H9 (cell line): ENCODE data around the gene MYLK. TPM values are rescaled to one million over a fixed set of nuclear protein-coding genes. Genes with fewer than 3 reads are reported as not detected.

Source experiments
- DNase-seq: peaks from one replicate; pipeline ENCODE4 v3.0.0-alpha.2; 2017
- H2AFZ ChIP-seq: one replicate; pipeline ENCODE4 v1.6.1; 2013; ENCODE audit warnings: mild to moderate bottlenecking, low read length, control low read depth, moderate library complexity
- H2AK5ac ChIP-seq: 2 replicates; pipeline ENCODE4 v1.6.1; 2013; ENCODE audit warnings: low read length, control low read depth, mixed read lengths; ENCODE audit not compliant: insufficient read length
- H2BK120ac ChIP-seq: one replicate; pipeline ENCODE4 v1.6.1; 2013; ENCODE audit warnings: low read depth, mild to moderate bottlenecking, low read length, control low read depth, inconsistent platforms; ENCODE audit not compliant: poor library complexity, severe bottlenecking
- H2BK12ac ChIP-seq: 2 replicates; pipeline ENCODE4 v1.6.1; 2013; ENCODE audit warnings: low read length, control low read depth, mixed read lengths, low read depth; ENCODE audit not compliant: insufficient read length
- H2BK15ac ChIP-seq: 2 replicates; pipeline ENCODE4 v1.6.1; 2013; ENCODE audit warnings: low read depth, low read length, control low read depth
- H2BK20ac ChIP-seq: one replicate; pipeline ENCODE4 v1.6.1; 2013; ENCODE audit warnings: low read depth, mild to moderate bottlenecking, low read length, control low read depth, inconsistent platforms; ENCODE audit not compliant: poor library complexity, severe bottlenecking
- H2BK5ac ChIP-seq: 2 replicates; pipeline ENCODE4 v1.6.1; 2013; ENCODE audit warnings: low read length, control low read depth, mixed read lengths; ENCODE audit not compliant: insufficient read length
- H3K14ac ChIP-seq: 2 replicates; pipeline ENCODE4 v1.6.1; 2013; ENCODE audit warnings: low read length, control low read depth; ENCODE audit not compliant: insufficient read depth
- H3K18ac ChIP-seq: 2 replicates; pipeline ENCODE4 v1.6.1; 2013; ENCODE audit warnings: low read depth, mild to moderate bottlenecking, mixed read lengths, low read length, control low read depth; ENCODE audit not compliant: insufficient read length
- H3K23ac ChIP-seq: 2 replicates; pipeline ENCODE4 v1.6.1; 2013; ENCODE audit warnings: low read length, control low read depth, mixed read lengths, low read depth; ENCODE audit not compliant: insufficient read length
- H3K23me2 ChIP-seq: 2 replicates; pipeline ENCODE4 v1.6.1; 2013; ENCODE audit warnings: low read depth, mild to moderate bottlenecking, mixed read lengths, low read length, control low read depth; ENCODE audit not compliant: insufficient read length, poor library complexity, severe bottlenecking
- H3K27ac ChIP-seq: 2 replicates; pipeline ENCODE4 v1.5.1; 2013; ENCODE audit warnings: low read length, control low read depth, mixed read lengths, low read depth; ENCODE audit not compliant: insufficient read length
- H3K27me3 ChIP-seq: 2 replicates; pipeline ENCODE4 v1.6.1; 2013; ENCODE audit warnings: low read length, control low read depth, inconsistent platforms; ENCODE audit not compliant: insufficient read depth
- H3K4ac ChIP-seq: 2 replicates; pipeline ENCODE4 v1.6.1; 2013; ENCODE audit warnings: low read depth, mild to moderate bottlenecking, control low read depth, inconsistent platforms, low read length, moderate library complexity
- H3K4me1 ChIP-seq: 2 replicates; pipeline ENCODE4 v1.6.1; 2013; ENCODE audit warnings: low read length, control low read depth, inconsistent platforms; ENCODE audit not compliant: insufficient read depth
- H3K4me2 ChIP-seq: 2 replicates; pipeline ENCODE4 v1.6.1; 2013; ENCODE audit warnings: low read length, control low read depth, mixed read lengths; ENCODE audit not compliant: insufficient read length, insufficient read depth
- H3K56ac ChIP-seq: 2 replicates; pipeline ENCODE4 v1.6.1; 2013; ENCODE audit warnings: low read depth, mild to moderate bottlenecking, mixed read lengths, low read length, control low read depth; ENCODE audit not compliant: insufficient read length
- H3K79me1 ChIP-seq: 2 replicates; pipeline ENCODE4 v1.6.1; 2013; ENCODE audit warnings: low read depth, mild to moderate bottlenecking, moderate library complexity, low read length, control low read depth, inconsistent platforms; ENCODE audit not compliant: insufficient read depth, poor library complexity, severe bottlenecking
- H3K79me2 ChIP-seq: 2 replicates; pipeline ENCODE4 v1.6.1; 2013; ENCODE audit warnings: low read length, control low read depth, inconsistent platforms; ENCODE audit not compliant: insufficient read depth
- H3K9ac ChIP-seq: 2 replicates; pipeline ENCODE4 v1.6.1; 2013; ENCODE audit warnings: low read length, control low read depth, mixed read lengths; ENCODE audit not compliant: insufficient read length; ENCODE audit errors: extremely low read depth
- H3K9me3 ChIP-seq: one replicate; pipeline ENCODE4 v1.6.1; 2013; ENCODE audit warnings: low read depth, low read length, inconsistent platforms; ENCODE audit not compliant: control insufficient read depth
- H3T11ph ChIP-seq: one replicate; pipeline ENCODE4 v1.6.1; 2013; ENCODE audit warnings: mild to moderate bottlenecking, low read length, control low read depth, inconsistent platforms
- H4K20me1 ChIP-seq: one replicate; pipeline ENCODE4 v1.6.1; 2013; ENCODE audit not compliant: control insufficient read depth, insufficient read length, insufficient read depth
- H4K5ac ChIP-seq: 2 replicates; pipeline ENCODE4 v1.6.1; 2013; ENCODE audit warnings: low read depth, mild to moderate bottlenecking, mixed read lengths, low read length, control low read depth; ENCODE audit not compliant: insufficient read length
- H4K8ac ChIP-seq: replicated peaks from 2 replicates; pipeline ENCODE4 v1.6.1; 2013; ENCODE audit warnings: low read length, control low read depth, mixed read lengths, low read depth; ENCODE audit not compliant: insufficient read length
- H4K91ac ChIP-seq: 2 replicates; pipeline ENCODE4 v1.6.1; 2013; ENCODE audit warnings: low read depth, mild to moderate bottlenecking, moderate library complexity, mixed read lengths, low read length, control low read depth; ENCODE audit not compliant: insufficient read length
- H3K27ac Mint-ChIP-seq, 3 experiments: 2 replicates in 2 of 3; 3 replicates in 1 of 3; pipeline ENCODE4 v1.8.0; 2020 to 2021; ENCODE audit warnings: mixed read lengths in 3 of 3, mild to moderate bottlenecking in 1 of 3, moderate library complexity in 1 of 3
- H3K27me3 Mint-ChIP-seq: 2 replicates; pipeline ENCODE4 v1.8.0; 2021; ENCODE audit warnings: low read depth, mild to moderate bottlenecking, moderate library complexity, mixed read lengths
- H3K36me3 Mint-ChIP-seq, 3 experiments: 2 replicates in 2 of 3; 3 replicates in 1 of 3; pipeline ENCODE4 v1.8.0; 2020 to 2021; ENCODE audit warnings: low read depth in 3 of 3, mixed read lengths in 3 of 3; ENCODE audit not compliant: insufficient read depth in 1 of 3
- H3K4me1 Mint-ChIP-seq, 2 experiments: 2 replicates each; pipeline ENCODE4 v1.8.0; 2020; ENCODE audit warnings: mixed read lengths in 2 of 2
- H3K4me3 Mint-ChIP-seq, 2 experiments: 2 replicates in 1 of 2; 3 replicates in 1 of 2; pipeline ENCODE4 v1.8.0; 2020 to 2021; ENCODE audit warnings: mild to moderate bottlenecking in 2 of 2, mixed read lengths in 2 of 2, moderate library complexity in 1 of 2
- H3K9me3 Mint-ChIP-seq, 2 experiments: 2 replicates in 1 of 2; 3 replicates in 1 of 2; pipeline ENCODE4 v1.8.0; 2020; ENCODE audit warnings: mild to moderate bottlenecking in 2 of 2, mixed read lengths in 2 of 2, moderate library complexity in 1 of 2
- CTCF ChIP-seq: fragments of 200-600 bp; sonication (generic); conservative IDR thresholded peaks from 3 replicates; pipeline ENCODE4 v1.8.0; 2021; ENCODE audit warnings: antibody characterized with exemption, mild to moderate bottlenecking
- WGBS: extraction: QIAGEN DNeasy Blood & Tissue Kit; methylation state at CpG from one replicate; pipeline ENCODE4 v1.1.7; 2013; ENCODE audit warnings: missing lambda C conversion rate, low lambda C conversion rate, mixed read lengths; ENCODE audit not compliant: insufficient read length; ENCODE audit errors: extremely low coverage; 5-methylcytosine and 5-hydroxymethylcytosine counted together
- total RNA-seq: library from RNA; stranded (reverse); gene quantifications from 2 replicates; pipeline ENCODE4 v1.2.1, GENCODE V29; 2021

The MYLK gene
- total RNA-seq, 1 experiment from 2014 or later = 10.1 TPM

GRCh38 chr3:123795471-123796251, 88.5 kb downstream of the MYLK start:
- Mint-ChIP-seq H3K4me1 (peaks cover 18% of the 10 kb centered on the region in 2 experiments), H3K9me3 (no peaks in the 10 kb centered on the region), H3K27ac (no peak overlapping the region), H3K36me3 (peaks cover 0 to 3% (median 0%) of the 10 kb centered on the region in 3 experiments; a peak in 1 of 7 replicates), H3K27me3 (no peaks in the 10 kb centered on the region), H3K4me3 (no peak overlapping the region)
- no peak overlapping the region for H3K14ac ChIP-seq
- H3K4me2 ChIP-seq = no peak overlapping the region
- H3K23me2 ChIP-seq = no peaks in the 10 kb centered on the region
- no peak overlapping the region for H2BK20ac ChIP-seq
- H2BK5ac ChIP-seq = no peak overlapping the region
- no peak overlapping the region for H2AFZ ChIP-seq
- H4K20me1 ChIP-seq = no peaks in the 10 kb centered on the region
- H2BK15ac ChIP-seq = no peak overlapping the region
- no peak for TF ChIP-seq CTCF
- H3K79me1 ChIP-seq = no peaks in the 10 kb centered on the region
- no peak overlapping the region for H3K18ac ChIP-seq
- no peak for DNase-seq
- no peak overlapping the region for H2AK5ac ChIP-seq
- H3K27me3 ChIP-seq = no peaks in the 10 kb centered on the region
- H4K8ac ChIP-seq = no peak overlapping the region
- WGBS = no CpG with 5 or more reads among the region's 4 CpGs
- H3K79me2 ChIP-seq = no peaks in the 10 kb centered on the region
- H3K4me1 ChIP-seq = no peaks in the 10 kb centered on the region
- no peak overlapping the region for H2BK120ac ChIP-seq
- H3T11ph ChIP-seq = no peak overlapping the region
- no peak overlapping the region for H3K4ac ChIP-seq
- no peak overlapping the region for H4K91ac ChIP-seq
- no peaks in the 10 kb centered on the region for H3K9me3 ChIP-seq
- H2BK12ac ChIP-seq = no peak overlapping the region
- no peak overlapping the region for H3K27ac ChIP-seq
- no peak overlapping the region for H3K23ac ChIP-seq
- H3K9ac ChIP-seq = no peak overlapping the region
- no peak overlapping the region for H4K5ac ChIP-seq
- no peak overlapping the region for H3K56ac ChIP-seq
